ENCODE results near the gene SLC38A10.

Gene SLC38A10

DNA sequence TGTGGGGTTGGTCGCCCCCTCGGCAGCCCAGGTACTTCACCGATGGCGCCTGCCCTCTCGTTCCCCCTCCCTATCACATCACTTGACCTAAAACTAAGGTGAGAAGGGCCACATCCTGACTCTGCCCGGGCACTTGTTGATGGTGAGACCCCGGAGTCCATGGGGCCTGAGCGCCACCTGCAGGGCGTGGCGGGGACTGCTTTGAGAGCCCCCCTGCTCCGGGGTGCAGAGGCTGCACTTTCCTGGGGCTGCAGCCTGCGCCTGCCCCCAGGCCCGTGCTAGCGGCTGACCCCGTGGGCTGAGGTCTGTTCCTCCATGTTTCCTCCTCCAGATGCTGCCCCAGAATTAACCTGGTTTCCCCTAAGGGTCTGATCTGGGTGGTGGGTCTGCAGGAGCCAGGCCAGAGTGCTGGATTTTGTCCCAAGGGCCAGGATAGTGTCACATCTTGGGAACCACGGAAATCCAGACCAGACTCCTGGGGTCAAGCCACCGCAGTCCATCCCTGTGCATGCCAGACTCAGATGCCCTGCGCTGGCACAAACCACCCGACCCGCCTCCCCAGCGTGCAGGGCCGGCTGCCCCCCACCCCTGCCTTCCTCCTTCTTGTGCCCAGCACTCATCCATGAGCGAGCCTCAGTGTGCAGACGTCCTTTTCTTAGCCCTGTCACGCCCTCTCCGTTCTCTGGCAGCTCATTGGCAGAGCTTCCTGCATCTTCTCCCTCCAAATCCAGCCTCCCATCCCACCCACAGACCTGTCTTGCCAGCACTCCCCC lies 53.3 kb downstream of the SLC38A10 start:
- peak; percentile 39 for DNase-seq (ENCODE audit: low read depth)

- no peak for DNase-seq (ENCODE audit: low read depth)
Observed at GRCh38 chr17:81241203-81241602, 53.9 kb downstream of the SLC38A10 start.

DNA sequence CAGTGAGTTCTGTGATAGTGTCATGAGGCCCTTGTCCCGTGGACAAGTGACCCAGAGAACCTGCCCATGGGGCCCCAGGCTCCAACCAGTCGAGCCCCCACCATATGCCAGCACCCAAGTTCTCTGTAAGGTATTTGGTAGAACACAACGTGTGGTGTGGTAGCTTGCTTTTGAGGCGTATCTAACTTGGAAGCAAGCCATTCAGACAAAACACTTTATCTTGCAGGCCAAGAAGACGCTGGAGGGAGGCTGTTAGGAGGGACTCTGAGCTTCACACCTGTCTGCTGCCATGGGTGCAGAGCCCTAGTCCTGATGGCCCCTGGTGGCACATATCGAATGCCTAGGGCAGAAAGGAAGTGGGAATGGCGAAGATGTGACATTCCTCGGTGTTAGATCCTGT lies 54.3 kb downstream of the SLC38A10 start:
- DNase-seq (ENCODE audit: low read depth), result no peak

DNA sequence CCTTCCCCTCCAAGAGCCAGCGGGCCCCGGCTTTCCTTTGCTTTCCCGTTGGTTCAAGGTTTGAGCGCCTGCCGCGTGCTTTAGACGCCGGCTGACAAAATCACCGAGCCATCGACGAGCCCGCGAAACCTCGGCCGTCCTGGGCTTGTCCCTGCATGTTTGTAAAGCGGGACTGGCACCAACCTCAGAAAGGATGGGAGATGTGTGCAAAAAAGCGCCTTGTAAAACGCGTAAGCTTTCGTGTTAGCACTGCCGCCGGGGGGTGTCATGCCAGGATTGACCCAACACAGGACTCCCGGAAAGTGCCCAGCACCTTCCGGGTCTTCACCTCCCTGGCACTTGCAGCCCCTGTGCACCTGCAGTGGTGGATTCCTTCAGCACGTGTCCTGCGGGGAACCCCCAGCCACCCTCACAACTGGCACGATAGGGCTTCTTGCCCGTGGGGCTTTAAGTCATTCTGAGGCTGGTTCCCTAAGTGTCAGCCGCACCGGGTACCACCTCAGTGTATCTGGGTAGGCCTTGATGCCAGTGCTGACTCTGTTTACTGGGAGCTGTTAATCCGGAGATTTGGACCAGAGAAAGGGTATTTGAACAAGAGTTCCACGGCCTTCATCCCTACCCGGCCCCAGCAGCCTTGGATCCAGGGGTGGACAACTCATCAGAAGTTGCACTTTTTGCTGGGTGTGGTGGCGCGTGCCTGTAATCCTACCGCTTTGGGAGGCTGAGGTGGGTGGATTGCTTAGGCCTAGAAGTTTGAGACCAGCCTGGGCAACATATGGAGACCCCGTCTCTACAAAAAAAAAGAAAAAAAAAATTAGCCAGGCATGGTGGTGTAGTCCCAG lies 55.2 kb downstream of the SLC38A10 start:
- no peak for DNase-seq (ENCODE audit: low read depth)

DNA sequence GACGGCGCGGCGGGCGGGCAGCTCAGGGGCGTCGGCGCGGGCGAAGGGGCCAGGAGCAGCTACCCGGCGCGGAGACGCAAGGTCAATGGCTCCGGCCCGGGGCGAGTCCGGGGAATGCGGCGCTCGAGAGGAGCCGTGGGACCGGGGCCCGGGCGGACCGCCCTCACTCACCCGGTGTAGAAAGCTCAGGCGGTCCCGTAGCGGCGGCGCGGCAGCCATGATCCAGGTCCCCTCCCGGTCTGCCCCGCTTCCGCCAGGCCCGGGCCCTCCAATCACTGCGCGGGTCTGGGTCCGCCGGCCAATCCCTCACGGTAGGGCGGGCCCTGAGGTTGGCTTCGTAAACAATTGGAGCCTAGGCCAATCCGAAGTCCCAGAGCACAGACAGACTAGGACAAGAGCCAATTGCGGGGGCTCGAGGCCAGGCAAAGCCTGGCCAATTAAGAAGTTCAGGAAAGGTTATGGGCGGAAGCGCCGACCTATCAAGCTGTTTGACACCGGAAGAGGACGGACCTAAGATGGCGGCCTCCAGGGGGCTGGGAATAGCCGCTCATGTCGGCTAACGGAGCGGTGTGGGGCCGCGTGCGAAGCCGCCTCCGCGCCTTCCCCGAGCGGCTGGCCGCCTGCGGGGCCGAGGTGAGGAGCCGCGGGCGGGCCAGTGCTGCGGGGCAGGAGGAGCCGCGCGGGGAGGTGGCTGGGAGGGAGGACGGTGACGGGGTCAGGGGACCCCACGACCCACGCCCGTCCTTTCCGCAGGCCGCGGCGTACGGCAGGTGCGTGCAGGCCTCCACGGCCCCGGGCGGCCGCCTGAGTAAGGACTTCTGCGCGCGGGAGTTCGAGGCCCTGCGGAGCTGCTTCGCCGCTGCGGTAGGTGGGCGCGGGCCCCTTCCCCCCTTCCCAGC lies 56.0 kb downstream of the SLC38A10 start, which contains the start of the genes NDUFAF8 and TEPSIN:
NDUFAF8 (plus strand) TSS at position 504 of the 899 bp plus-strand sequence; CDS start at position 550, 46 bp downstream.
TEPSIN (minus strand) TSS at position 241 of the 899 bp plus-strand sequence; CDS start at position 219, 22 bp downstream.
- DNase-seq (ENCODE audit: low read depth), result peak; percentile 87

- no peak for DNase-seq (ENCODE audit: low read depth)
Observed at GRCh38 chr17:81238490-81238814, 56.7 kb downstream of the SLC38A10 start.

DNA sequence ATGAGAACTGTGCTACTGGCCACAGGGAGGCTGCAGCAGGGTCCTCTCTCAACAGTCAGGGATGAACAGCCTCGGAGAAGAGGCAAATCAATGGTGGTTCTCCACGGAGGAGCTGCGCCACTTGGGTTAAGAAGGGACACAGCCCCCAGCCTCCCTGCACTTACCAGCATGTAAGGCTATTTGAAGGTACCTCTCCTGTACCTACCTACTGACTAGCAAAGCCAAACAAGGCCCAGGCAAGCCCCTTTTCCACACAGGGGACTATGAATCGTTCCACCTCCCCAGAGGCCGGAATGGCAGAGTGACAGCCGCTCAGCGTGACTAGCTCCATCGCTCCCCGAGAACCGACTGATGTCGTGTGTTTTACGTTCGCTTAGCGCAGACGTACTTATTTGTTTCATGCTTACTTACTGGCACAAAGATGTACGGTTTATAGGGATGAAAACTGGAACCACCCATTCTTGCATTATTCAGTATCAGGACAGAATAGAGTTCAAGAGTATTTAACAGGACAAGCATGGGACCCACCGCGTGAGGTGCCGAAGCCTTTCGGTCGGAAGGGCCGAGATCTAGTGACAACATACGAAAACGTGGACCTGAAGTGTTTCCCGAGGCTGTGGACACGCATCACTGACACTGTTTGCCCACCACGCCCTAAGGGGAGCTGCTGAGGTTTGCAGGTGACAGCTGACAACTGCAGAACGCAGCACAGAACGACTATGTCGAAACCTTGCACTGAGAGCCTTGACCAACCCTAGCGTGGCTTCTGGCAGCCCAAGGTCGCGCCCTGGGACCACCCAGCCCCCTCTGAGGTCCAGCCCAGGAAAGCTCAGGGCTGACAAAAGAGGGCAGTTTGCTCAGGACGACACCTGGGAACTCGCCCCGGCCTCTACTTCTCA lies 57.3 kb downstream of the SLC38A10 start:
- DNase-seq (ENCODE audit: low read depth), result no peak

- DNase-seq (ENCODE audit: low read depth), result no peak
Observed at GRCh38 chr17:81236784-81237183, 58.3 kb downstream of the SLC38A10 start.

GRCh38 chr17:81235822-81236740 lies 59.0 kb downstream of the SLC38A10 start:
- no peak for DNase-seq (ENCODE audit: low read depth)

GRCh38 chr17:81234940-81235821 lies 59.9 kb downstream of the SLC38A10 start:
- DNase-seq (ENCODE audit: low read depth), result no peak

- DNase-seq (ENCODE audit: low read depth), result no peak
Observed at GRCh38 chr17:81234506-81234855, 60.6 kb downstream of the SLC38A10 start.

DNA sequence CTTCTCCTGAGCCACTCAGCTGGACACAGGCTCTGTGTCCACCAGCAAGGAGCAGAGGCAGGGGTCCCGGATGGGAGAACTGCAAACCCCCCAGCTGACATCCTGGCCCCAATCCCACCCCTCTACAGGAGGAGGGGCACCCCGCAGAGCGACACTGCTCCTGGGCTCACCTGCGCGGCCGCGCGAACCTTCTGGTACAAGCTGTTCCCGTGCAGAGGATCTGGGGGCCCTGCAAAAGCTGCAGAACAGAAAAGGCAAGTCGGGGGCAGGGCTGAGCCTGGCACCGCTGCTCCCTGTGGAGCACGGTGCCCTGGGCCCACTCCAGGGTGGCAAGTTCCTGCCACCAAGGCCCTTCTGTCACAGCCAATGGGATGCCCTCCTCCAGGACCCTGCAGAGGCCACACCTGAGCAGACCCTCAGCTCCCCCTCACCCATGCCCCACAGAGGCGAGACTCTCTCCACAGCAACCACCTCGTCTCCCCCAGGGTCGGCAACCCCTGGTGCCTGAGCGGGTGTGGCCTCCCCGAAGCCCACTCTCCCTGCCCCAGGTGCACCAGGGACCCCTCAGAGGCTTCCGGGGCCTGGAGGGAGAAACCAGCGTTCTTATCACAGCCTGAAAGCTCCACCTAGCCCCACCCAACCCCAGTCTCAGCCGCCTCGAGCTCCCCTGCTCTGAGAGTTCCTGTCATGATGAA lies 61.1 kb downstream of the SLC38A10 start:
- DNase-seq (ENCODE audit: low read depth), result no peak

- DNase-seq (ENCODE audit: low read depth), result no peak
Observed at GRCh38 chr17:81233316-81233715, 61.8 kb downstream of the SLC38A10 start.

DNA sequence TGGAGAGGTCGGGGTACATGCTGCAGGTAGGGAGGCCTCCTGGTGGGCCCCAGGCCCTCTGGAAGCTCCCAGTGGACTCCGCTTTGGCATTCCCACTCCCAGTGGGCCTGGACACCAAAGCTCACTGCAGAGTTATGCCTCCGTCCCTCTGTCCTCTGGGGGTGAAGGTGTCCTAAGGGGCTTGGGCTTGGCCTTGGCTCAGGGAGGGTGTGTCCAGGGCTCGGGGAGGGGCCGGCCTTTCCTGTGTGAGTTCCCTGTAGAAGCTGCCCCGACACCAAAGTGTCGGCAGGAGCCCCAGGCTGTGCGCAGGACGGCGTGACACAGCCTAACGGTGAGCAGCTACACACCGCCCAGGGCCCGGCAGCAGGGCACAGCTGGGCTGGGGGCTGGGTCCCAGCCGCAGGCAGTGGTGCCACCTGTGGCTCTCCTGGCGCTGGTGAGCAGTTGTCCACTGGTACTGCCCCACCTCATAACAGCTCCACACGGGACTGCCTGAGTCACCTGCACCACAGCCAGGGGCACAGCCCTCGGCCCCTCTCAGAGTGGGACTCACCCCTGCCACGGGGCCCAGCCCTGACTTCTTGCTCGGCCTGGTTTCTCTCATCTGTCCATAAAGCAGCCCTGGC lies 62.4 kb downstream of the SLC38A10 start:
- no peak for DNase-seq (ENCODE audit: low read depth)

DNA sequence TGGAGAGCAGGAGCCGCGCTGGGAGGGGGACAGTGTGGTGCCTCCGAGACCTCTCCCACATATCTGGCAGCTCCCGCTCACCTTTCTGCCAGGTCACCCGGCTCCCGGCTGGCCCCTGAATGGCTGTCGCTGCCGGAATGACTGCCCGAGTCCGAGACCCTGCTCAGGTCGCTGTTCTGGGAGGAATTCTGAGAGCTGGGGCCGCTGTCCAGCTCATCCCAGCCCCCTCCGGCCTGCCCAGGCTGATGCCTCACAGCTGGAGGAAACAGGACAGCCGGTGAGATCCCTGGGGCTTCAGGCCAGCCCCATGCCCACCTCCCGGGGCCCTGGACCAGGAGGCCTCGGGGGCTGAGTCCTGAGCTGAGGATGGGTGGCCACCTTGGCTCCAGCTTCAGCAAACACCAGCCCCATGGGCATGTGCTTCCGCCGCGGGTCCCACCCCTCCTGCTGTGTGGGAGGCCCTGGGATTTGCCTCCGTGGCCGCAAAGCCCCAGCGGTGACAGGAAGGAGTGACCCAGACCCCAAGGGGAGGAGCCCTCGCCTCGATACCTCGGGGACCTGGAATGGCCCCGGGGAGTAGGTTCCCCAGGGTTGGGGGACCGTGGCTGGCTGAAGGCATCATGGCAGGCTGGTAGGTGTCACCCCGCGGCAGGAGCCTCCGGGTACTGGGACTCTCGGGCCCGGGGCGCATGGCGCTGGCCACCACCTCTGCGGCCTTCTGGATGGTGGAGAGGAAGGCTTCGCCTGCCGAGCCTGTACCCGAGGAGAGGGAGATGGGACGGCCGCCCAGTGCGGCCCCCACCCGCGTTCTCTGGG lies 63.1 kb downstream of the SLC38A10 start:
- no peak for DNase-seq (ENCODE audit: low read depth)

DNA sequence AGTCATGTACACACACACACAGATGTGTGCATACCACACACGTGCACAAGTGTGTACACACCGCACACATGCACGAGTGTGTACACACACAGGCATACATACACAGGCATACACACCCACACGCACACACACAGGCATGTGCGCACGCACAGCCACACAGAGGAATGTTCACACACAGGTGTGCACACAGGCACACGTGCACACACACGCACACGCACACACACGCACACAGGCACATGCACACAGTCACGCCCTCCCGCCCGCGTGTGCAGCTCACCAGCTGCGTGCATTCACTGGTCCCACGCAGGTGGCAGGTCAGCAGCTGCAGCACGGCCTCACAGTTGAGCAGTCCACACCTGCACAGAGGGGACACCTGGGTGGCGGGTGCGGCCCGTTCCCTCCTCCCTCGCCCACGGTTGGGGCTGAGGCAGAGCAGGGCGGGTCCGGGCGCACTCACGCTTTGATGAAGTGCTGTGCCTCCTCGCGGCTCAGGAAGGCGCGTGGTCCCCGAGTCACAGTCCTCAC lies 63.9 kb downstream of the SLC38A10 start:
- DNase-seq (ENCODE audit: low read depth), result no peak

Measured in stimulated activated CD8-positive, alpha-beta memory T cell treated with anti-CD3 and anti-CD28 coated beads, Interleukin-15, amount 100 ng/mL, for 1 hour (primary cell).